ENCODE results near the gene FDX1. TPM values are rescaled to one million over a fixed set of nuclear protein-coding genes. Genes with fewer than 3 reads are reported as not detected.

Gene FDX1
- total and polyA plus RNA-seq, 4 donors, result 11.0 to 16.2 (median 14.5) TPM

DNA sequence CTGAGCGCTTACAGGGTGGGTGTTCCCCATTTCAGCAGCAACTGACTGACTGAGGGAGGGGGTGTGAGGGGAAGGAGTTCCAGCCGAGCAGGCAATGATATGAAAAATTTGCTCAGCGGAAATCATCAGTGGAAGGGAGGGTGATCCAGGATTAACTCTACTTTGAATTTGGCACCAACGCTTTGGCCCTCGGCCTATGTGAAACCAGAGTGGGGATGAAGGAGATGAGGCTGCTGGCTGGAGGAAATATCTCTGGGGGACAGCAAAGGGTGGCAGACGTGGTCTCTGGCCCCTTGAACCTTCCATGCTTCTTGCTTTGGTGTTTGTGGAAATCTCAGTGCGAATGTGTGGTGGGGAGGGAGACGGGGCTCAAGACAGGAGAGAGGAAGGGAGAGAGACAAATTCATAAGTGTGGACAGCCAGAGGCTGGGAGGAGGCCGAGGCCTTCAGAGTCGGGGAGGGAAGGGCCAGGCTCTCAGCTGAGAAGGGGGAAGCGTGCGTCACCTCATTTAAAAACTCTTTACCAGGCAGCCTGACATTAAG is 83.6 kb downstream of the FDX1 start:
- Histone ChIP-seq H3K27me3 (ENCODE audit: control insufficient read depth in 3 of 3, insufficient read depth in 3 of 3, low read length in 2 of 3) (no peaks in the 10 kb centered on the region), H3K9me3 (ENCODE audit: control insufficient read depth in 4 of 4, insufficient read depth in 3 of 4, low read length in 3 of 4) (no peaks in the 10 kb centered on the region), H3K36me3 (ENCODE audit: control insufficient read depth in 4 of 4, insufficient read depth in 4 of 4, low read length in 4 of 4) (no peaks in the 10 kb centered on the region), H3K9ac (ENCODE audit: insufficient read depth in 1 of 2, low read length in 2 of 2) (no peak overlapping the region), H3K4me3 (no peak overlapping the region), H3K4me1 (ENCODE audit: control insufficient read depth in 5 of 5, insufficient read depth in 5 of 5, low read length in 5 of 5) (peaks cover 0 to 37% (median 6%) of the 10 kb centered on the region in 5 donors), H3K27ac (ENCODE audit: low read depth in 1 of 2, low read length in 1 of 2) (peak overlapping the region in 1 of 2 donors; percentile 47)
- peak; percentile 94 to 98 (median 98) for DNase-seq
- no peak for TF ChIP-seq CTCF (IDR thresholded peaks at IDR 0.05; ENCODE audit: control extremely low read depth, extremely low read depth)
- WGBS, 2 donors, result 66 to 83% methylated on average over 12 of the region's 12 CpGs
- no peak for ATAC-seq (ENCODE audit: insufficient read depth, low FRiP score)

DNA sequence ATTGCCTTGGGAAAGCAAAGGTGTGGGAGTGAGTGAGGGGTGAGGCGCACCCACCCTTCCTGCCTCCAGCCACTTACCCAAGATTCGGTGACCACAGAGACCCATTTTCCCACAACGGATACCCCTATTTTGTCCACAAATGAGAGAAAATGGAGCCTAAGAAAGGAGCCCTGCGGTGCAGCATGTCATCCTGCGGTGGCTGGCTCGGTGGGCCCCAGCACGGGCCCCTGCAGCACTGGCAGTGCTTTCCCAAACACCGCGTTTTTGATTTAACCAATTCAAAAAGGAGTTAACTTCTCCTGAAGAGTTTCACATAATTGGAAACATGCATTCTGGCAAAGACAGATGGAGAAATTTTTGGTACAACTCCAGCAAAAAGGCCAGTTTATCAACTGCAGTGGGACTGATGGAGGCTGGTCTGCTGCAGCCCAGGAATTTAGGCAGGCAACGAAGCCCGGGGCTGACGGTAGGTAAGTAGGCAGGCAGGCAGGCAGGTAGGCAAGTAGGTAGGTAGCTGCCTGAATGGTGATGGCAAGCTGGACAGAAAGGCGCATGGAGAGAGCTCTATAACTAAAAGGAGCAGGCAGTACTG is 84.2 kb downstream of the FDX1 start:
- H3K9me3 ChIP-seq (ENCODE audit: control insufficient read depth in 4 of 4, insufficient read depth in 3 of 4, low read length in 3 of 4), result no peaks in the 10 kb centered on the region
- H3K4me1 ChIP-seq (ENCODE audit: control insufficient read depth in 5 of 5, insufficient read depth in 5 of 5, low read length in 5 of 5), result peaks cover 0 to 39% (median 6%) of the 10 kb centered on the region in 5 donors
- peak overlapping the region in 1 of 2 donors; percentile 47 for H3K27ac ChIP-seq (ENCODE audit: low read depth in 1 of 2, low read length in 1 of 2)
- no peak for ATAC-seq (ENCODE audit: insufficient read depth, low FRiP score)
- no peak for TF ChIP-seq CTCF (IDR thresholded peaks at IDR 0.05; ENCODE audit: control extremely low read depth, extremely low read depth)
- no peak overlapping the region for H3K4me3 ChIP-seq
- no peak overlapping the region for H3K9ac ChIP-seq (ENCODE audit: insufficient read depth in 1 of 2, low read length in 2 of 2)
- peak; percentile 27 to 63 (median 62) for DNase-seq
- WGBS, 2 donors, result 74 to 86% methylated on average over 13 of the region's 13 CpGs
- no peaks in the 10 kb centered on the region for H3K27me3 ChIP-seq (ENCODE audit: control insufficient read depth in 3 of 3, insufficient read depth in 3 of 3, low read length in 2 of 3)
- H3K36me3 ChIP-seq (ENCODE audit: control insufficient read depth in 4 of 4, insufficient read depth in 4 of 4, low read length in 4 of 4), result no peaks in the 10 kb centered on the region

Other genes with a start within 250 kb of the FDX1 start
- gene RDX, start 133.3 kb upstream of the FDX1 start, total RNA-seq, result 100 to 1,000 TPM in 1 of 2 donors, 10 to 100 TPM in 1; 78.2 to 144 TPM
- 10 to 100 TPM; 21.8 to 40.2 TPM for gene RDX, start 133.3 kb upstream of the FDX1 start, polyA plus RNA-seq